ENCODE measurements around the gene ZDHHC14.

Gene ZDHHC14

DNA sequence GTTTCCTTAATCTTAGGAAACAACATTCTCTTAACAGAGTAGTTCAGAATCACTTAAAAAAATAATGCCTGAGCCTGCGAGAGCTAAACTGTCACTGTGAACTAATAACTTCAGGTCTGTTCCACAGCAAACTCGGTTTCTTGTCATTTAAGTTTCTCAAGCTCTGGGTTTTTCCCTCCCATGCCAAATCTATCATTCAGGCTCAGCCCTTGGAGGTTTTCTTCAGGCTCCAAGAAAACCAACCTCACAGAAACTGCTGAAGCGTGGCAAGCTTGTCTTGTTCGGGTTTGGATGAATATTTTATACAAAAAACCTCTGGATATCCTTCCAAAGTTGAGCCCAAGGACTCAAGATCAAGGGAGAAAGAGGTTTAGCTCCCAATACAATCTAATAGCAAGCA, 342.4 kb downstream of the ZDHHC14 start:
- TF ChIP-seq, protein P1, sequence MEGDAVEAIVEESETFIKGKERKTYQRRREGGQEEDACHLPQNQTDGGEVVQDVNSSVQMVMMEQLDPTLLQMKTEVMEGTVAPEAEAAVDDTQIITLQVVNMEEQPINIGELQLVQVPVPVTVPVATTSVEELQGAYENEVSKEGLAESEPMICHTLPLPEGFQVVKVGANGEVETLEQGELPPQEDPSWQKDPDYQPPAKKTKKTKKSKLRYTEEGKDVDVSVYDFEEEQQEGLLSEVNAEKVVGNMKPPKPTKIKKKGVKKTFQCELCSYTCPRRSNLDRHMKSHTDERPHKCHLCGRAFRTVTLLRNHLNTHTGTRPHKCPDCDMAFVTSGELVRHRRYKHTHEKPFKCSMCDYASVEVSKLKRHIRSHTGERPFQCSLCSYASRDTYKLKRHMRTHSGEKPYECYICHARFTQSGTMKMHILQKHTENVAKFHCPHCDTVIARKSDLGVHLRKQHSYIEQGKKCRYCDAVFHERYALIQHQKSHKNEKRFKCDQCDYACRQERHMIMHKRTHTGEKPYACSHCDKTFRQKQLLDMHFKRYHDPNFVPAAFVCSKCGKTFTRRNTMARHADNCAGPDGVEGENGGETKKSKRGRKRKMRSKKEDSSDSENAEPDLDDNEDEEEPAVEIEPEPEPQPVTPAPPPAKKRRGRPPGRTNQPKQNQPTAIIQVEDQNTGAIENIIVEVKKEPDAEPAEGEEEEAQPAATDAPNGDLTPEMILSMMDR (IDR thresholded peaks at IDR 0.05; ENCODE audit: control insufficient read depth, insufficient read depth, low read depth, low read length, missing control alignments), result no peak
- H3K4me3 ChIP-seq (ENCODE audit: control insufficient read depth, low read depth, low read length), result no peak overlapping the region
- no peak for DNase-seq (ENCODE audit: low read depth)

DNA sequence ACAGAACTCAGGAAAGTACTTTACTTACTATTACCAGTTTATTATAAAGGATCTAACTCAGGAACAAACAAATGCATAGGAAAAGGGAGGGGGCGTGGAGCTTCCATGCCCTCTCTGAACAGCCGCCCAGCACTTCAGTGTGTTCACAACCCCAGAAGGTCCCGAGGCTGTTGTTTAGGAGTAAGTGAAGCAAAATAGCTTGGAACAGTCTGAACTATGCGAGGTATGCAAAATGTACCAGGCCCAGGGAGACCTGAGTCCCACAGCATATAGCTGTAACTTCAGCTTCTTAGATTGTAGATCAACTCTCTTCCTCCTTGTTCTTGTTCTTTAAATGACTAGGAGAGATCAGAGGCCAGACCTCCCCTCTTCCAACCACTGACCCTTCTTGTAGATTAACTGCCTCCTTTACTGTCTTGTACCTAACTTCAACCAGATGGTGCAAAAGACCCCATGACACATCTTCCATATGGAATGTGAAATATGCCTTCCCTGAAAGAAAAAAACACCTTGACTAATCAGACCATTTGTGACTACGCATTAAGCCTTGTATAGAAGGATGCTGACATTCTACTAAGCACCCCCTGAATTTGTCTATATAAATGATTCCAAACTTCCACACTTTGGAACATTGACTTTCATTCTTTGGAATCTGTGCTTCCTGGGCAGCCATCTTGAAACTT, 343.3 kb downstream of the ZDHHC14 start:
- no peak for DNase-seq (ENCODE audit: low read depth)
- TF ChIP-seq, protein P1 (IDR thresholded peaks at IDR 0.05; ENCODE audit: control insufficient read depth, insufficient read depth, low read depth, low read length, missing control alignments), result no peak

DNA sequence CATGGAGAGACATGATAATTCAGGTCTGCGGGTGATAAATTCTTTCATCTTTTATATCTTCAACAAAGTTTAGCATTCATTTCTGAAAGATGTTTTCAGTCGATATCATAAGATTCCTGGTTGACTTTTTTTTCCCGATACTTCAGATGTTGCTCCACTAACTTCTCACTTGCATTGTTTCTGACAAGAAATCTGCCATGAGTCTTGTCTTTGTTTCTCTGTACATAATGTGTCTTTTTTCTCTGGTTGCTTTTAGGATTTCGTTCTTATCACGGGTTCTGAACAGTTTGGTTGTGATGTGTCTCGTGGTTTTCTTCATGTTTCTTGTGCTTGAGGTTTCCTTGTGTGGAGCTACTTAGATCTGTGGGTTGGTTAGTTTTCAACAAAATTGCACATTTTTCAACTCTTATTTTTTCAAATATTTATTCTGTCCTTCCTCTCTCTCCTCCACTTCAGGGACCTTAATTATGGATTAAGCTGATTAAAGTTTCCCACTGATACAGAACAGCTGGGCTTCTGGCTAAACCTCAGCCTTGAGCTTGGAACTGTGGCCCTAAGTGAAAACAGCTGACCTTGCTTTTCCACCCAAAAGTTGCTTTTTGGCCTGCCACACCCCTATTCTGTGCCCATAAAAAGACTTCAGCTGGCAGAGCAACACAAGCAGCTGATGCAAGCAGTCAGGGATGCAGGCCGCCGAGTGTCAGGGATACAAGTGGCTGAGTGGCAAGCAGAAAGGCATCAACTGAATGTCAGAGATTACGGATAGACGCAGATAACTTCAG, 344.2 kb downstream of the ZDHHC14 start:
- TF ChIP-seq, protein P1 (IDR thresholded peaks at IDR 0.05; ENCODE audit: control insufficient read depth, insufficient read depth, low read depth, low read length, missing control alignments), result no peak
- H3K4me3 ChIP-seq (ENCODE audit: control insufficient read depth, low read depth, low read length), result no peak overlapping the region
- no peak for DNase-seq (ENCODE audit: low read depth)

More for the DNA sequence above, 343.3 kb downstream of the ZDHHC14 start:
- no peak overlapping the region for H3K4me3 ChIP-seq (ENCODE audit: control insufficient read depth, low read depth, low read length)

DNA sequence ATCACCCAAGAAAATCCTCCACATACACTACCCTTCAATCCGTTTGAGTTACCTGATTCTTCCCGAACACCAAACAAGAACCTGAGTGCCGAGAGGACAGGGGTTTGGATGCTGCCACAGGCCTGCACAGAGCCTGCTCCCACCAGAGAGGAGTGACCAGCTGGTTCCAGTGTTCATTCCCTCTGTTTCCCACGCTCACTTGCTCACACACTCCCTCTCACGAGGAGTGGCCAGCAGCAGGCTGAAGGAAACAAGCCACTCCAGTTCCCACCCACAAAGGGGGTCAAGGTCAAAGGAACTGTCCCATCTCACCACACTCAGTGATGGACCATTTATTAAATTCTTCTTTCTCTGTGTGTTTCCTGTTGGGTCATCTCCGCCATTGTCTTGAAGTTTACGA, 344.8 kb downstream of the ZDHHC14 start:
- TF ChIP-seq, protein P1 (IDR thresholded peaks at IDR 0.05; ENCODE audit: control insufficient read depth, insufficient read depth, low read depth, low read length, missing control alignments), result no peak
- no peak for DNase-seq (ENCODE audit: low read depth)
- no peak overlapping the region for H3K4me3 ChIP-seq (ENCODE audit: control insufficient read depth, low read depth, low read length)

DNA sequence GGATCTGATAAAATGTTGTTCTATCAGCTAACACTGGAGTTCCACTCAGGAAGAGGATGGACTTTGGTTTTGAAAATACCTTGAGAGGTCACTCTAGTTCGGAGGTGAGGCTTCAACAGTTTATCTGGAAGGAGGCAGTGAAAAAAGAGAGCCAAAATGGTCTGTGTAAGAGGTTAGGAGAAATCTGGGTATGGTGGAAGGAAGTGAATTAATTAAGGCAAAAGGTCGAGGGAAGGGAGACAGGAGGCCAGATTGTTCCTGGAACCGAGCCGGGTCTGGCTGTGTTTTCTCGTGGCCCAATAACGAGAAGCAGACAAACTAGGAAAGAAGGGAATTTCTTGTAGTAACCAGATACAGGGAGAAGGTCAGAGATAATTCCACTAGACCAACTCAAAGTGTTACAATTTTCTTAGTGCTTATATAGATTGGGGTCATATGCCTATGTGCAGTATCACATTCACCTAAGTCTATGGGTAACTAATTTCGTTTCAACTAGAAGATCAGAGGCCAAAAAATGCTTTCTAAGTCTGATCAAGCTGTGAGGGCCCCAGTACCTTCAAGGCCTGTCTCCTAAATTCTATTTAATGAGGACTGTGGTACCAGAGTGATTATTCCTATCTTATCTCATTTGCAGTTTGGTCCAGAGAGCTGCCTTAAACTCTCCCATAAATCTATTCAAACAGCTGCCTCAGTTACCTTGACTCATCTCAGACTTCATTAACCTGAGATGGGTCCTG, 346.1 kb downstream of the ZDHHC14 start:
- no peak overlapping the region for H3K4me3 ChIP-seq (ENCODE audit: control insufficient read depth, low read depth, low read length)
- no peak for DNase-seq (ENCODE audit: low read depth)
- TF ChIP-seq, protein P1 (IDR thresholded peaks at IDR 0.05; ENCODE audit: control insufficient read depth, insufficient read depth, low read depth, low read length, missing control alignments), result no peak
